ENCODE measurements around the gene MAP7D2. TPM values are rescaled to one million over a fixed set of nuclear protein-coding genes. Genes with fewer than 3 reads are reported as not detected.

MAP7D2 gene
- total and polyA plus RNA-seq, 5 donors from 2014 or later, result 0.22 to 0.99 (median 0.30) TPM; not detected in 2

DNA sequence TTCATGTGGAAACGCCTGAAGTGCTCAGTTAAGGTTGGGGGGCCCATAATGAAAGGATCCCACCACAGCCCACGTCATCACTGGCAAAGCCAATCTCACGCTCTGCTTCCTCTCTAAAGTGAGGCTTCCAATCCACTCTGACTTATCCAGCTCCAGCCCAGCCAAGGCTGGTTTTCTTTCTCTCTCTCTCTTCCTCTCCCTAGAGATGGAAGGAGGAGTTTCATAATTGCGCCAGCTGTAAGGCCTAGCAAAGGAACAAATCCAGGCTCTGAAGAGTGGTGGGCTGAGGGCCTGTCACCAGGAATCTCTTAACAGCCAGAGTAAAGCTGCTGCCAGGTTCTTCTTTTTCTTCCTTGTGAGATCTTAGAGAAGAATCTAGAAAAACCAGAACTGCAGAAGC lies 105.1 kb downstream of the MAP7D2 start:
- no peak for ATAC-seq (ENCODE audit: low read depth in 2 of 2)
- Mint-ChIP-seq H3K27ac (no peak overlapping the region), H3K9me3 (peaks cover 0 to 13% (median 2%) of the 10 kb centered on the region in 7 donors), H3K27me3 (no peaks in the 10 kb centered on the region), H3K36me3 (peaks cover 21% of the 10 kb centered on the region), H3K4me3 (no peak overlapping the region), H3K4me1 (no peaks in the 10 kb centered on the region)
- DNase-seq, result no peak
- Histone ChIP-seq H3K27ac (ENCODE audit: insufficient read depth, low read length, poor library complexity, severe bottlenecking) (no peak overlapping the region), H3K4me1 (ENCODE audit: control insufficient read depth, insufficient read depth, low read length, poor library complexity, severe bottlenecking) (no peaks in the 10 kb centered on the region), H3K36me3 (ENCODE audit: control insufficient read depth, insufficient read depth, low read length) (no peaks in the 10 kb centered on the region), H3K27me3 (ENCODE audit: control insufficient read depth, insufficient read depth, low read length) (no peaks in the 10 kb centered on the region), H3K4me3 (ENCODE audit: low read depth, low read length) (no peak overlapping the region), H3K9me3 (ENCODE audit: control insufficient read depth in 2 of 2, low read length in 2 of 2) (peaks cover 0 to 6% of the 10 kb centered on the region in 2 experiments)

DNA sequence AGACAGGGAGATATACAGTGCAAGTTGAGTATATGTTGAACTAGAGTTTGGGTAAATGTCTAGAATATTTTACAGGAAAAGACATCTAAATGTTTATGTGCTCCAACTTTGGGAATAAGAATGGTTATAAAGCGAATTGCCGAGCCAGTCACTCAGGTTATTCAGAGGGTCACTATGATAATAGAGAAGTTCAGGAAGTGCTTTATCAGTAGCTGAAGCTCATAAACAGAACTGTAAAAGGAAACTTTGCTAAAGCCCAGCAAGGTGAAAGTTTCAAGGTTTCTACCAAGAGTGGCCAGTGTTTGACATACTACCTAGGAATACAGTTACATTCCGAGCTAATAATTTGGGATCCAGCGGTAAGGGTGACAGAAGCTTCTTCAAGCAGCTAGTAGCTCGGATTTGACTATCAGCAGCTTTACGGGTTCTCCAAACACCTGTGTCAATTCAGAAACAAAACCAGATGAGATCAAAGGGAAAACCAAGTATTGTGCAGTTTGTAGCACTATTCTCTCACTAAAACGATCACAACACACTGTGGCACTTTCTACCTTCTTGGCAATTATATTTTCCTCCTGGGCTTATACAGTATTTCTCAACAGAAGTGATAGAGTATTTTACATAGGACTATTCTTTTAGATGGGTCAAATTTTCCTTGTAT lies 108.6 kb downstream of the MAP7D2 start:
- H3K27me3 Mint-ChIP-seq, result no peaks in the 10 kb centered on the region
- Histone ChIP-seq H3K4me1 (ENCODE audit: control insufficient read depth, insufficient read depth, low read length, poor library complexity, severe bottlenecking) (no peaks in the 10 kb centered on the region), H3K27me3 (ENCODE audit: control insufficient read depth, insufficient read depth, low read length) (no peaks in the 10 kb centered on the region), H3K4me3 (ENCODE audit: low read depth, low read length) (no peak overlapping the region), H3K9me3 (ENCODE audit: control insufficient read depth in 2 of 2, low read length in 2 of 2) (no peaks in the 10 kb centered on the region), H3K36me3 (ENCODE audit: control insufficient read depth, insufficient read depth, low read length) (no peaks in the 10 kb centered on the region), H3K27ac (ENCODE audit: insufficient read depth, low read length, poor library complexity, severe bottlenecking) (no peak overlapping the region)
- no peak for ATAC-seq (ENCODE audit: low read depth in 2 of 2)
- peaks cover 8% of the 10 kb centered on the region for H3K36me3 Mint-ChIP-seq
- no peak overlapping the region for H3K27ac Mint-ChIP-seq
- no peaks in the 10 kb centered on the region for H3K9me3 Mint-ChIP-seq
- DNase-seq, result no peak
- H3K4me3 Mint-ChIP-seq, result no peak overlapping the region
- no peaks in the 10 kb centered on the region for H3K4me1 Mint-ChIP-seq

DNA sequence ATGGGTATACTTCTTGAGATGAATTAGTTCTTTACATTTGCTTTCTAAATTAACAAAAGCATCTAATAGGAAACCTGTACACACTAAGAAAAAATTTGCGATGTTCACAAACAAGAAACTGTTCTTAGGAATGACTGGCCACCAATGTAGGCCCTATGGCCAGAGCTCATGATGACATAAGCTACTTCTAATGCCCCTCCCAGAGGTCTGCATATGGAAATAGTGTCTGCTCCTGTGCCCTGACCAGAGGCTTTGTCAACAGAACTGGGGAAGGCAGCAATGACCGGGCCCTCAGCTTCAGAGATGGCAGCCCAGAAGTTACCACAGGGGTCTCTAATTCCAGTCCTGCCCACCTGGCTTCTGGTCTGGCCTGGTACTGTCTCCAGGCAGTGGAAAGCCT lies 110.8 kb downstream of the MAP7D2 start:
- peaks cover 6% of the 10 kb centered on the region for H3K36me3 Mint-ChIP-seq
- no peaks in the 10 kb centered on the region for H3K9me3 Mint-ChIP-seq
- Histone ChIP-seq H3K9me3 (ENCODE audit: control insufficient read depth in 2 of 2, low read length in 2 of 2) (no peaks in the 10 kb centered on the region), H3K4me1 (ENCODE audit: control insufficient read depth, insufficient read depth, low read length, poor library complexity, severe bottlenecking) (no peaks in the 10 kb centered on the region), H3K36me3 (ENCODE audit: control insufficient read depth, insufficient read depth, low read length) (no peaks in the 10 kb centered on the region), H3K27ac (ENCODE audit: insufficient read depth, low read length, poor library complexity, severe bottlenecking) (no peak overlapping the region), H3K4me3 (ENCODE audit: low read depth, low read length) (no peak overlapping the region), H3K27me3 (ENCODE audit: control insufficient read depth, insufficient read depth, low read length) (no peaks in the 10 kb centered on the region)
- H3K27ac Mint-ChIP-seq, result no peak overlapping the region
- ATAC-seq (ENCODE audit: low read depth in 2 of 2) (no peak), DNase-seq (no peak)
- no peak overlapping the region for H3K4me3 Mint-ChIP-seq
- H3K4me1 Mint-ChIP-seq, result no peaks in the 10 kb centered on the region
- H3K27me3 Mint-ChIP-seq, result no peaks in the 10 kb centered on the region

DNA sequence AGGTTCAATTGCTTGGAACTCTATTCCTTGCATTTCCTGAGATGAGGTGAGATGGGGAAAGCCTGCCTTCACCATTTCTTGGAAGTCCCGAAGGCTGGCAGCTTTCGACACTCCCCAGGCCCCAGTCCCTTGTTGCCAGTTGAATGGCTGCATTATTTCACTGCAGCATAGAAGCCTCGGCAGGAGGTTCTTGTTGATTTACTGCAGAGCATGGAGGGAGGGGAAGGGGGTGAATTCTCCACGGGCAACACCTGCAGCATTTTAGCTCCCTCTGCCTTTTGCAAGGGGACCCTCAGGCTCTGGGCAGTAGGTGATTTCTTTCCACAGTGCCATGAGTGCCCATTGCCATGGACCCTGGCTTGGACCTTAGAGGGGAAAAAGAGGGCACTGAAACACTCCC lies 115.1 kb downstream of the MAP7D2 start:
- ATAC-seq (ENCODE audit: low read depth in 2 of 2), result no peak
- Mint-ChIP-seq H3K27ac (no peak overlapping the region), H3K4me3 (no peak overlapping the region), H3K9me3 (no peaks in the 10 kb centered on the region), H3K4me1 (no peaks in the 10 kb centered on the region), H3K36me3 (no peaks in the 10 kb centered on the region), H3K27me3 (no peaks in the 10 kb centered on the region)
- Histone ChIP-seq H3K27ac (ENCODE audit: insufficient read depth, low read length, poor library complexity, severe bottlenecking) (no peak overlapping the region), H3K36me3 (ENCODE audit: control insufficient read depth, insufficient read depth, low read length) (no peaks in the 10 kb centered on the region), H3K9me3 (ENCODE audit: control insufficient read depth in 2 of 2, low read length in 2 of 2) (no peaks in the 10 kb centered on the region), H3K4me3 (ENCODE audit: low read depth, low read length) (no peak overlapping the region), H3K4me1 (ENCODE audit: control insufficient read depth, insufficient read depth, low read length, poor library complexity, severe bottlenecking) (no peaks in the 10 kb centered on the region), H3K27me3 (ENCODE audit: control insufficient read depth, insufficient read depth, low read length) (no peaks in the 10 kb centered on the region)
- DNase-seq, result no peak

DNA sequence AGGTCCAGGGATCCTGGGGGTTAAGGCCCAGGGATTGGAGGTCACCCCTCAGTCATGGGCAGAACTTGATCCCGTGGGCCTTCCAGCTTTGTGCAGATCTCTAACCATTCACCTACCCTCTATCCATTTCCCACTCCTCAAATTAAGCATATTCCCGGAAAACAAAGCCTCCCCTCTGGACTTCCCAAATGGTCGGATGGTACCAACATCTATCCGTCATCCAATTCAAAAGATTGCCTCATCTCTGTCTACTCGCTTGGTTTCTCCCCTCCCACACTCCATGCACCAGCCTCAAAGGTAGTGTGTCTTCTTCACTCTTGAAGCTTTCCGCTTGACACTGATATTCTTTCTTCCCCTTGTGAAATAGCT lies 125.4 kb downstream of the MAP7D2 start:
- peaks cover 7% of the 10 kb centered on the region for H3K4me1 ChIP-seq (ENCODE audit: control insufficient read depth, insufficient read depth, low read length, poor library complexity, severe bottlenecking)
- no peaks in the 10 kb centered on the region for H3K9me3 ChIP-seq (ENCODE audit: control insufficient read depth in 2 of 2, low read length in 2 of 2)
- H3K4me3 ChIP-seq (ENCODE audit: low read depth, low read length), result peak overlapping the region; percentile 53
- H3K27me3 ChIP-seq (ENCODE audit: control insufficient read depth, insufficient read depth, low read length), result no peaks in the 10 kb centered on the region
- H3K36me3 ChIP-seq (ENCODE audit: control insufficient read depth, insufficient read depth, low read length), result no peaks in the 10 kb centered on the region
- no peak for ATAC-seq (ENCODE audit: low read depth in 2 of 2)
- peaks cover 0 to 1% (median 0%) of the 10 kb centered on the region in 7 donors for H3K9me3 Mint-ChIP-seq
- no peak for DNase-seq
- H3K36me3 Mint-ChIP-seq, result no peaks in the 10 kb centered on the region
- peak overlapping the region; percentile 63 for H3K27ac ChIP-seq (ENCODE audit: insufficient read depth, low read length, poor library complexity, severe bottlenecking)
- H3K4me1 Mint-ChIP-seq, result peaks cover 7 to 23% (median 12%) of the 10 kb centered on the region in 4 donors
- peak overlapping the region; percentile 92 to 99 (median 94) for H3K4me3 Mint-ChIP-seq
- H3K27ac Mint-ChIP-seq, result peak overlapping the region; percentile 79 to 97 (median 85)
- H3K27me3 Mint-ChIP-seq, result peaks cover 5% of the 10 kb centered on the region

DNA sequence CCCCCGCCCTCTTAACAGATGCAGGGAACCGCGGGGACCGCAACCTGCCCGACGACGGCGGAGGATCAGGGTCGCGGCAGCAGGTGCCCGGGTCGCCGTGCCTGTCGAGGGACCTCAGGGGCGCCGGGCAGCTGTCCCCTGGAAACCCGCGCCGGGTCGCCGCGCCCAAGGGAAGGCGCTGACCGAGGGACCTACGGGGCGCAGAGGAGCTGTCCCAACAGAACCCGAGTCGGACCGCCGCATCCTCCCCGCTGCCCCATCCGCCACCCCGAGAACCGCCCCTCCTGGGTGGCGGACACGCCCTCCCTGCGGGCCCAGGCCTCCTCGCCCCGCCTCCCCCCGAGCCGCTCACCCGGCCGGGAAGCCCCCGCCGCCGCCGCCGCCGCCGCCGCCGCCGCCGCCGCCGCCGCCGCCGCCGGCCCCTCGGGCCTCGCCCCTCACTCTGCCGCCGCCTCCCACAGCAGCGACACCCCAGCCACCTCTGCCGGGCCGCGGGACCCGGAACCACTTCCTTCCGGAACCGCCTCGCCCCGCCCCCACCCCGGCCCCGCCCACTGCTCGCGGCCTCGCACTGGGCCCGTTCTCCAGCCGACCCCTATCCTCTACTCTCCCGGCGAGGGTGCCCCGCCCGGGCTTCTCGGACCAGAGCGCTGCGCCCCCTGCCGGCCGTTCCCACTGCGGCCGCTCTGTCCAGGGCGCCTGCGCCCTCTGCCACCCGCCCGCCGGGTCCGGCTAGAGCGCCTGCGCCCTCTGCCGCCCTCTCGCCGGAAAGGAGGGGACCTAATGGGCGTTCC lies 126.0 kb downstream of the MAP7D2 start, which contains the start of gene BCLAF3:
Gene BCLAF3, minus strand, starts transcription at position 506 of the 794 bp plus-strand sequence. CDS start 20,797 bp downstream, outside the sequence.
- Histone ChIP-seq H3K27ac (ENCODE audit: insufficient read depth, low read length, poor library complexity, severe bottlenecking) (peak within 1 kb of the TSS; percentile 66), H3K9me3 (ENCODE audit: control insufficient read depth in 2 of 2, low read length in 2 of 2) (no peaks in the 10 kb centered on the region), H3K36me3 (ENCODE audit: control insufficient read depth, insufficient read depth, low read length) (no peaks in the 10 kb centered on the region), H3K27me3 (ENCODE audit: control insufficient read depth, insufficient read depth, low read length) (no peaks in the 10 kb centered on the region), H3K4me3 (ENCODE audit: low read depth, low read length) (peak within 1 kb of the TSS; percentile 83), H3K4me1 (ENCODE audit: control insufficient read depth, insufficient read depth, low read length, poor library complexity, severe bottlenecking) (peaks cover 7% of the 10 kb centered on the region)
- DNase-seq, result peak; percentile 75 to 88 (median 80)
- Mint-ChIP-seq H3K36me3 (no peaks in the 10 kb centered on the region), H3K4me1 (peaks cover 7 to 25% (median 12%) of the 10 kb centered on the region in 4 donors), H3K9me3 (no peaks in the 10 kb centered on the region), H3K4me3 (peak within 1 kb of the TSS; percentile 92 to 99 (median 94)), H3K27ac (peak within 1 kb of the TSS; percentile 85 to 97 (median 91)), H3K27me3 (peaks cover 5% of the 10 kb centered on the region)
- peak; percentile 91 to 95 for ATAC-seq (ENCODE audit: low read depth in 2 of 2)

DNA sequence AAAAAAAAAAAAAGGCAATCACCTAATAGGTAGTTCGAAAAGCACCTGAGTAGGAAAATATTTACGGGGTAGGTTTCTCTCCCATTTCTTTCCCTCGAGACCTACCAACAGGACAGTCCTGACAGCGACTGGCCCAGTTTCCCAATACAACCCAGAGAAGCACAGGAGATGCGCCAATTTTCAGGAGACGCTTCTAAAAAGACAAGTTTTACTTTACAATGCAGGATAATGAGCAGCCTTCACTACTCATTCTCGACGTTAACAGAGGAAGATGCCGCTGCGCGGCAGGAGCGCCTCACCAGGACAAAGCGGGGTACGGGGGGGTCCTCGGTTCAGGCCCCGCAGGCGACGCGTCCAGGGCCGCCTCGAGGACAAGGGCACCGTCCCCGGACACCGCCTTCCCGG lies 126.6 kb downstream of the MAP7D2 start:
- Mint-ChIP-seq H3K36me3 (no peaks in the 10 kb centered on the region), H3K9me3 (no peaks in the 10 kb centered on the region), H3K27me3 (peaks cover 5% of the 10 kb centered on the region), H3K27ac (peak overlapping the region in 1 of 3 donors; percentile 91), H3K4me1 (peaks cover 7 to 25% (median 12%) of the 10 kb centered on the region in 4 donors), H3K4me3 (peak overlapping the region; percentile 87 to 91 (median 89))
- peak; percentile 5 to 22 for ATAC-seq (ENCODE audit: low read depth in 2 of 2)
- H3K27ac ChIP-seq (ENCODE audit: insufficient read depth, low read length, poor library complexity, severe bottlenecking), result peak overlapping the region; percentile 66
- no peaks in the 10 kb centered on the region for H3K36me3 ChIP-seq (ENCODE audit: control insufficient read depth, insufficient read depth, low read length)
- H3K4me3 ChIP-seq (ENCODE audit: low read depth, low read length), result peak overlapping the region; percentile 83
- no peaks in the 10 kb centered on the region for H3K27me3 ChIP-seq (ENCODE audit: control insufficient read depth, insufficient read depth, low read length)
- peak in 1 of 3 donors; percentile 36 for DNase-seq
- no peaks in the 10 kb centered on the region for H3K9me3 ChIP-seq (ENCODE audit: control insufficient read depth in 2 of 2, low read length in 2 of 2)
- H3K4me1 ChIP-seq (ENCODE audit: control insufficient read depth, insufficient read depth, low read length, poor library complexity, severe bottlenecking), result peaks cover 7% of the 10 kb centered on the region

All from CD4-positive, CD25-positive, alpha-beta regulatory T cell (primary cell).